IPS DF 19.7 (cell line): ENCODE measurements around the gene RSPH6A.
"Not testable (repeated sequence)": the region's sequence is repeated elsewhere in the genome, so short reads cannot be mapped to it uniquely, and the experiment has no call there.

ENCODE experiments used
- DNase-seq: peaks from one replicate; pipeline ENCODE4 v3.0.0-alpha.2; 2013; ENCODE audit warnings: low read depth, low spot score

Gene RSPH6A

GRCh38 chr19:45804140-45804958, 10.8 kb downstream of the RSPH6A start:
- DNase-seq, result no peak

- DNase-seq, result no peak
Observed at GRCh38 chr19:45801603-45802175, 13.4 kb downstream of the RSPH6A start.

GRCh38 chr19:45800070-45800553, 15.0 kb downstream of the RSPH6A start:
- DNase-seq, result no peak

- DNase-seq, result not testable (repeated sequence)
Observed at GRCh38 chr19:45799541-45799940, 15.6 kb downstream of the RSPH6A start.

GRCh38 chr19:45798995-45799517, 16.1 kb downstream of the RSPH6A start:
- no peak for DNase-seq

GRCh38 chr19:45794627-45795026, 20.5 kb downstream of the RSPH6A start:
- DNase-seq, result no peak

GRCh38 chr19:45793876-45794275, 21.2 kb downstream of the RSPH6A start:
- no peak for DNase-seq

GRCh38 chr19:45793178-45793564, 21.9 kb downstream of the RSPH6A start:
- DNase-seq, result no peak

- DNase-seq, result peak; percentile 82
Observed at GRCh38 chr19:45792470-45793177, 22.5 kb downstream of the RSPH6A start, which contains the start of gene DMWD. TSS of gene DMWD (minus strand) at chr19:45792845. CDS start at chr19:45792756, 89 bp downstream.

- DNase-seq, result no peak
Observed at GRCh38 chr19:45791744-45792469, 23.2 kb downstream of the RSPH6A start.

GRCh38 chr19:45790942-45791341, 24.2 kb downstream of the RSPH6A start:
- DNase-seq, result no peak

GRCh38 chr19:45789035-45789786, 25.9 kb downstream of the RSPH6A start:
- DNase-seq, result no peak

- DNase-seq, result no peak
Observed at GRCh38 chr19:45786533-45786894, 28.6 kb downstream of the RSPH6A start.

- DNase-seq, result no peak
Observed at GRCh38 chr19:45785781-45786532, 29.2 kb downstream of the RSPH6A start.

GRCh38 chr19:45785097-45785496, 30.0 kb downstream of the RSPH6A start:
- DNase-seq, result no peak

- no peak for DNase-seq
Observed at GRCh38 chr19:45784096-45784495, 31.0 kb downstream of the RSPH6A start.

- DNase-seq, result no peak
Observed at GRCh38 chr19:45782820-45783785, 32.0 kb downstream of the RSPH6A start.

- DNase-seq, result no peak
Observed at GRCh38 chr19:45782162-45782691, 32.9 kb downstream of the RSPH6A start, which contains the start of gene DMPK. TSS of gene DMPK (minus strand) at chr19:45782490. CDS start at chr19:45782352, 138 bp downstream.
